PFSK-1 (cell line): ENCODE results near the gene ANKMY1.

Experiments used
- FOXP2 ChIP-seq: optimal IDR thresholded peaks from 2 replicates; pipeline ENCODE3; 2011; ENCODE audit warnings: borderline replicate concordance, control low read depth, inconsistent platforms; ENCODE audit not compliant: insufficient read depth; ENCODE audit errors: extremely low read length, extremely low read depth
- POLR2AphosphoS5 ChIP-seq: IDR thresholded peaks from 2 replicates; pipeline ENCODE4 v1.6.1; 2012; ENCODE audit warnings: low read depth, mild to moderate bottlenecking, control low read depth, low read length, moderate library complexity
- REST ChIP-seq, 2 experiments: IDR thresholded peaks; 2 replicates each; pipeline versions ENCODE4 v1.6.1 to v1.8.0; 2011 to 2012; ENCODE audit warnings: low read depth in 2 of 2, low read length in 2 of 2, control low read depth in 1 of 2, inconsistent platforms in 1 of 2, mild to moderate bottlenecking in 1 of 2, moderate library complexity in 1 of 2; ENCODE audit not compliant: insufficient read depth in 1 of 2
- SIN3A ChIP-seq: IDR thresholded peaks from 2 replicates; pipeline ENCODE4 v1.6.1; 2012; ENCODE audit warnings: mild to moderate bottlenecking, low read length, moderate library complexity, borderline replicate concordance; ENCODE audit not compliant: insufficient read depth
- TAF1 ChIP-seq: IDR thresholded peaks from 2 replicates; pipeline ENCODE4 v1.6.1; 2012; ENCODE audit warnings: low read length, control low read depth, borderline replicate concordance; ENCODE audit not compliant: insufficient read depth

- no peak for TF ChIP-seq POLR2AphosphoS5
- no peak for TF ChIP-seq REST (IDR thresholded peaks at IDR 0.05; ENCODE audit: insufficient read depth in 1 of 2, low read depth in 2 of 2, low read length in 2 of 2)
- TF ChIP-seq SIN3A, result no peak
- no peak for TF ChIP-seq TAF1
- TF ChIP-seq FOXP2, result no peak
Observed at GRCh38 chr2:240597419-240598181, 39.8 kb upstream of the ANKMY1 start.
